Keratinocyte (primary cell): Measurements from ENCODE around the gene SNAPC4. TPM values are rescaled to one million over a fixed set of nuclear protein-coding genes. Genes with fewer than 3 reads are reported as not detected.

Experiments used
- DNase-seq: peaks from one replicate; pipeline ENCODE4 v3.0.0-alpha.2; 2011; ENCODE audit warnings: low read depth, missing footprints, low spot score
- FAIRE-seq: peaks from 2 replicates; lab custom pipeline; 2011; peaks lifted over from hg19 to GRCh38; lab: Jason Lieb, UNC
- H2AFZ ChIP-seq: 2 replicates; pipeline ENCODE4 v1.6.0; 2012; ENCODE audit warnings: low read length, control low read depth, inconsistent platforms; ENCODE audit not compliant: control insufficient read depth
- H3K27ac ChIP-seq: 2 replicates; pipeline ENCODE4 v1.5.1; 2011; ENCODE audit warnings: low read length; ENCODE audit not compliant: control insufficient read depth, insufficient read depth
- H3K27me3 ChIP-seq: 3 replicates; pipeline ENCODE4 v1.6.0; 2011; ENCODE audit warnings: low read length; ENCODE audit not compliant: control insufficient read depth, insufficient read depth; ENCODE audit errors: extremely low read depth
- H3K36me3 ChIP-seq, 2 experiments: 2 replicates in 1 of 2; 3 replicates in 1 of 2; pipeline ENCODE4 v1.5.1; 2011; ENCODE audit warnings: low read length in 2 of 2, mild to moderate bottlenecking in 1 of 2; ENCODE audit not compliant: control insufficient read depth in 2 of 2, insufficient read depth in 2 of 2; ENCODE audit errors: extremely low read depth in 1 of 2
- H3K4me1 ChIP-seq: 3 replicates; pipeline ENCODE4 v1.5.1; 2011; ENCODE audit warnings: low read length; ENCODE audit not compliant: control insufficient read depth, insufficient read depth; ENCODE audit errors: extremely low read depth
- H3K4me2 ChIP-seq: 3 replicates; pipeline ENCODE4 v1.6.0; 2011; ENCODE audit warnings: low read depth, low read length; ENCODE audit not compliant: control insufficient read depth, insufficient read depth; ENCODE audit errors: extremely low read depth
- H3K4me3 ChIP-seq, 3 experiments: fragments of 200-600 bp in 1 of 3; sonication (generic) in 1 of 3; 2 replicates in 2 of 3; 3 replicates in 1 of 3; pipeline ENCODE4 v1.5.1; 2011 to 2016; ENCODE audit warnings: low read length in 3 of 3, mild to moderate bottlenecking in 3 of 3, control low read depth in 2 of 3, inconsistent platforms in 1 of 3, low read depth in 1 of 3, mixed read lengths in 1 of 3, mixed run types in 1 of 3, moderate library complexity in 1 of 3; ENCODE audit not compliant: control insufficient read depth in 2 of 3, insufficient read depth in 2 of 3; ENCODE audit errors: extremely low read depth in 1 of 3
- H3K79me2 ChIP-seq: 2 replicates; pipeline ENCODE4 v1.6.0; 2012; ENCODE audit warnings: low read length; ENCODE audit not compliant: control insufficient read depth, insufficient read depth
- H3K9ac ChIP-seq: 3 replicates; pipeline ENCODE4 v1.6.0; 2011; ENCODE audit warnings: low read length; ENCODE audit not compliant: control insufficient read depth, insufficient read depth; ENCODE audit errors: extremely low read depth
- H3K9me1 ChIP-seq: 3 replicates; pipeline ENCODE4 v1.6.0; 2011; ENCODE audit warnings: low read length; ENCODE audit not compliant: control insufficient read depth, insufficient read depth; ENCODE audit errors: extremely low read depth
- H3K9me3 ChIP-seq: 2 replicates; pipeline ENCODE4 v1.5.1; 2012; ENCODE audit warnings: low read depth, low read length; ENCODE audit not compliant: control insufficient read depth
- H4K20me1 ChIP-seq: 3 replicates; pipeline ENCODE4 v1.6.0; 2011; ENCODE audit warnings: low read length; ENCODE audit not compliant: control insufficient read depth, insufficient read depth; ENCODE audit errors: extremely low read depth
- EZH2 ChIP-seq: IDR thresholded peaks from one replicate; pipeline ENCODE4 v1.6.1; 2012; ENCODE audit warnings: inconsistent platforms, mild to moderate bottlenecking, low read length, moderate library complexity
- dilution Hi-C: fragments of 300-500 bp; cut with MboI; formaldehyde crosslinking; loops from one replicate; pipeline ENCODE4 v1.7.0; 2020; ENCODE audit warnings: low sequenced_read_pairs; ENCODE audit not compliant: extremely low pct_ligation_motif_present
- polyA plus RNA-seq, 5 experiments: library from polyadenylated mRNA; depleted of rRNA in 3 of 5; stranded (reverse) in 3 of 5; stranded (forward) in 1 of 5; unstranded in 1 of 5; fragments of >200 nt; gene quantifications; 1 replicate in 1 of 5; 2 replicates in 3 of 5; 3 replicates in 1 of 5; pipeline versions ENCODE4 v1.2.1 to v1.2.3, GENCODE V29; 2011 to 2012; ENCODE audit warnings: missing spikeins in 2 of 5, low read depth in 1 of 5, low replicate concordance in 1 of 5
- TF ChIP-seq, protein P1 (sequence below), 3 experiments: IDR thresholded peaks in 1 of 3; conservative IDR thresholded peaks in 1 of 3; optimal IDR thresholded peaks in 1 of 3; 2 replicates in 2 of 3; 3 replicates in 1 of 3; pipeline versions ENCODE3 to v1.5.1; 2011; ENCODE audit warnings: low read length in 3 of 3, mild to moderate bottlenecking in 3 of 3, moderate library complexity in 2 of 3, control low read depth in 1 of 3, inconsistent platforms in 1 of 3; ENCODE audit not compliant: insufficient read depth in 2 of 3; ENCODE audit errors: extremely low read depth in 1 of 3

SNAPC4 gene
- polyA plus RNA-seq, 1 donor (not counting 4 experiments of a cell fraction or from before 2014, with no cell fraction given), result 3.6 TPM

DNA sequence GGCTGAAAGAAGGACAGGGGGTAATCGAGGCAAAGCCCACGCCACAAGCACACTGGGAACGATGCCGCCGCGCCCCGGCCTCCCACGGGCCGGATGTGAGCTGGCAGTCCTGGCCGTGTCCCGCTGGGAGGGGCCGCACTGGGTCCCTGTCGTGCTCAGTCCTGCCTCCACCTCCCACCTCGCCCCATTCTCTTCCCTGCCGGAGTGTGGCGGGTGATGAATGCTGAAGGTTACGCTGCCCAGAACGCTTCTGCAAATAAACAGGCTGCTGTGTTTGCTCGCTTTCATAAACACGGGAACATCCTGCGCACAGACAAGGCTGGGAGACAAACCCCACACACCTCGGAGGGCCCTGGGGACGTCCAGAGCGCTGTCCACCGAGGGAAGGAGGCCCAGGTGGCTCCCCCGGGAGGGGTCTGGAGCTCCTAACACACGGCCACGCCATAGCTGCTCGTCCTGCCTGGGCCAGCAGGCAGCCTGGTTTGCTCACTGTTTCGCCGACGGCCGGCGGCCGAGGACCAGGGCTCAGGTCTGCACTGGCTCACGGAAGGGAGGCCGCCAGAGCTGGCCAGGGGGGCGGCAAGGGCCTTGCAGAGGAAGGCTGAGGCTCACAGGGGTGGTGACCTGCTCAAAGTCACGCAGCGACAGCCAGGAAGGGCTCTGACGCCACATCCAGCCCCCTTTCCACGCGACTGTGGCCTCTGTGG lies 38.8 kb downstream of the SNAPC4 start:
- Histone ChIP-seq H3K9me3 (no peaks in the 10 kb centered on the region), H3K36me3 (peaks cover 0 to 3% of the 10 kb centered on the region in 2 experiments), H4K20me1 (no peaks in the 10 kb centered on the region), H3K27me3 (no peaks in the 10 kb centered on the region), H2AFZ (no peak overlapping the region), H3K27ac (no peak overlapping the region), H3K9me1 (no peaks in the 10 kb centered on the region), H3K4me3 (no peak overlapping the region), H3K4me1 (peaks cover 12% of the 10 kb centered on the region), H3K9ac (no peak overlapping the region), H3K4me2 (no peak overlapping the region), H3K79me2 (no peaks in the 10 kb centered on the region)
- FAIRE-seq (no peak), DNase-seq (no peak)
- dilution Hi-C loops, result no loop called here
- TF ChIP-seq EZH2, result no peak
- TF ChIP-seq, protein P1, sequence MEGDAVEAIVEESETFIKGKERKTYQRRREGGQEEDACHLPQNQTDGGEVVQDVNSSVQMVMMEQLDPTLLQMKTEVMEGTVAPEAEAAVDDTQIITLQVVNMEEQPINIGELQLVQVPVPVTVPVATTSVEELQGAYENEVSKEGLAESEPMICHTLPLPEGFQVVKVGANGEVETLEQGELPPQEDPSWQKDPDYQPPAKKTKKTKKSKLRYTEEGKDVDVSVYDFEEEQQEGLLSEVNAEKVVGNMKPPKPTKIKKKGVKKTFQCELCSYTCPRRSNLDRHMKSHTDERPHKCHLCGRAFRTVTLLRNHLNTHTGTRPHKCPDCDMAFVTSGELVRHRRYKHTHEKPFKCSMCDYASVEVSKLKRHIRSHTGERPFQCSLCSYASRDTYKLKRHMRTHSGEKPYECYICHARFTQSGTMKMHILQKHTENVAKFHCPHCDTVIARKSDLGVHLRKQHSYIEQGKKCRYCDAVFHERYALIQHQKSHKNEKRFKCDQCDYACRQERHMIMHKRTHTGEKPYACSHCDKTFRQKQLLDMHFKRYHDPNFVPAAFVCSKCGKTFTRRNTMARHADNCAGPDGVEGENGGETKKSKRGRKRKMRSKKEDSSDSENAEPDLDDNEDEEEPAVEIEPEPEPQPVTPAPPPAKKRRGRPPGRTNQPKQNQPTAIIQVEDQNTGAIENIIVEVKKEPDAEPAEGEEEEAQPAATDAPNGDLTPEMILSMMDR (optimal IDR thresholded peaks at IDR 0.05 in 1 of 3, IDR thresholded peaks at IDR 0.05 in 1 of 3, conservative IDR thresholded peaks at IDR 0.05 in 1 of 3; ENCODE audit: extremely low read depth in 1 of 3, insufficient read depth in 2 of 3, low read length in 3 of 3), result no peak

DNA sequence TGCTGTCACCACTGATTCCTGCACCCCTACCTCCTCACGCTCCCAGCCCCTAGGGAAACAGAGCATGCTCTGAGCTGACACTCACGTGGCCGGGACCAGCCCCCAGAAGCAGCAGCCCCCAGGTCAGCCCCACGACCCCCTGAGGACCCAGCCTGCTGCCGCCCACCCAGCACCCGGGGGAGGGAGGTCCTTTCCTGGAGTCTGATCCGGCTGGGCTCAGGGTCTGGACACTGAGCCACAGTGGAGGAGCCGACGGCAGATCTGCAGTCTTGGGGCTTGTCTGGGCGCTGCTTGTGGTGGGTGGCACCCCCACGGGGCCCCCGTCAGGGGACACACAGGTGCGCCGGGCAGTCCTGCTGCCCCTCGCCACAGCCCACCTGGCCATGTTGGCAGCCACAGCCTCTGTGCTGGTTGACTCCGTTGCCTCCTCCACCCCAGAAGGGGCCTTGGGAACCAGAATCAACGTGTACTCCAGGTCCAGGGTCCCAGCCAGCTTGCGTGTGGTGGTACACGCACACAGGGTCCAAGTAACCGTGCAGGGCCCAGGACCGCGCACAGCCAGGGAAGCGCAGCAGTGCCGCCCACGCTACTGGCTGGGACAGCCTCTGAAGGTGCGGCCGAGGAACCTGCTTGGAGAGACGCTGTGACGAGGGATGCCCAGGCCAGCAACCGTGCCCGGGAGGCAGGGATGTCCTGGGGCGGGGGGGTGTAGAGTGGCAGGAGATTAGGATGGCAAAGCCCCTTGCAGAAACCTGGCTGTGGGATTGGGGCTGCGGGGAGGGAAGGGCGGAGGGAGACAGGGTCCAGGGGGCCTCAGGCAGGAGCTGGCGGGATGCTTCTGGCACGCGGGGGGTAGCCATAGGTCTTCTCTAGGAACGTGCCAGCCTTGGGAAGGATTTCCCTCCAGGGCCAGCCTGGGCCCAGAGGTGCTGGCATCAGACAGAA lies 39.9 kb downstream of the SNAPC4 start:
- TF ChIP-seq EZH2, result no peak
- TF ChIP-seq, protein P1 (optimal IDR thresholded peaks at IDR 0.05 in 1 of 3, IDR thresholded peaks at IDR 0.05 in 1 of 3, conservative IDR thresholded peaks at IDR 0.05 in 1 of 3; ENCODE audit: extremely low read depth in 1 of 3, insufficient read depth in 2 of 3, low read length in 3 of 3), result no peak
- no peak overlapping the region for H3K9ac ChIP-seq

More for the DNA sequence above, 39.9 kb downstream of the SNAPC4 start:
- Histone ChIP-seq H3K9me3 (no peaks in the 10 kb centered on the region), H3K36me3 (peaks cover 0 to 3% of the 10 kb centered on the region in 2 experiments), H3K27ac (no peak overlapping the region), H3K4me2 (no peak overlapping the region), H3K4me3 (no peak overlapping the region), H3K9me1 (no peaks in the 10 kb centered on the region), H4K20me1 (no peaks in the 10 kb centered on the region), H2AFZ (no peak overlapping the region), H3K27me3 (no peaks in the 10 kb centered on the region), H3K4me1 (peaks cover 12% of the 10 kb centered on the region), H3K79me2 (no peaks in the 10 kb centered on the region)
- DNase-seq (no peak), FAIRE-seq (no peak)
- dilution Hi-C loops, result no loop called here
